Activated effector memory CD4-positive, alpha-beta T cell treated with Interleukin-2 at 50 U/mL for 16 hours (primary cell): ENCODE data around the gene AHCYL1.
"Not testable (repeated sequence)": the region's sequence is repeated elsewhere in the genome, so short reads cannot be mapped to it uniquely, and the experiment has no call there.

Source experiments
- DNase-seq: peaks from one replicate; pipeline ENCODE4 v3.0.0-alpha.2; 2020

AHCYL1 gene

DNA sequence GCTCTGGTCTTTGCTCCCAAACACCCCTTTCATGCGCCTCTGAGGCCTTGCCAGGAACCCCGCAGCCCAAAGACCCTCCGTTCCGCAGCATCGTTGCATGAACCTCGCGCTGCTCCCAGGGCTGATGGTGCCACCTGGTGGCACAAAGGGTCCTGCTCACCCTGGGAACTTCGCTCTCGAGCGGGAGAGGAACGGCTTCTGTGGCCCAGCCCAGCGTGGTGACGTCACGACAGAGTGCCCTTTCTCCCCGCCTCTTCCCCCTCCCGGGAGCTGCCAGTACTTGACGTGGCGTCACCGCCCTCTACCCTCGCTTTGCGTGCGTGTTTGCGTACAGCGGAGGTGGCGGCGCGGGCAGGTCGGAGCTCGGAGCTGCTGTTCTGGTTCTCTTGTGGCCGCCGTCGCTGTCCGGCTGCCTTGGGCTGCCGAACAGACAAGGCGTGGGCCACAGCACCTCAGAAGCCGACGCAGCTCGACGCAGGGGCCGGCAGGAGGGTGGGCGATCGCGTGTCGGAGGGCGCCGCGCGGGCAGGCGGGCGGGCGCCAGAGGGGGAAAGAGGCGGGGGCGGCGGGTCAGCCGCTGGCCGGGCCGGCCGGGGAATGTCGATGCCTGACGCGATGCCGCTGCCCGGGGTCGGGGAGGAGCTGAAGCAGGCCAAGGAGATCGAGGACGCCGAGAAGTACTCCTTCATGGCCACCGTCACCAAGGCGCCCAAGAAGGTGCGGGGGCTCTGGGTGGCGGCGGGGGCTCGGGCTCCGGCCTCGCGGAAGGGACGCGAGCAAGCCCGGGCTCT, at the start of gene AHCYL1:
TSS of gene AHCYL1 (plus strand) at position 310 of the 791 bp plus-strand sequence. CDS start at position 598, 288 bp downstream.
- peak; percentile 99 for DNase-seq

DNA sequence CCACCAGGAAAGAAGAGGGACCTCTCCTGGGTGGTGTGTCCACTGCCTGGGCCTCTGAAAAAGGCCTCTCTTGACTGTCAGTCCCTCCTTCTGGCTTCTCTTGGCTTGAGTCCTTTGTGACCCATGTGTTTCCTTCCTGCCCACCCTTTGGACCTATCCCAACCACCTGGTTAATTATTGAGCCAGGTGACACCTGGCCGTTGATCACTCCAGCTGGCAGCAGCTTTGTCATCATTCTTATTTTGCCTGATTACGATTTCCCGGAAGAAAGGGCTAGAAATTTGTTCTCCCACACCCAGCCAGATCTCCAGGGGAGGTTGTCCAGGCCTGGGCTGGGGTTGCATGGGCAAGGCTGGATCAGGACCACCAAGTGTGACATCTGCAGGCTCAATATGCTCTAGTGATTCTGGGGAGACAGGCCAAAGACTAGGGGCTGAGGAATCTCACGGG, 49.1 kb upstream of the AHCYL1 start:
- no peak for DNase-seq

DNA sequence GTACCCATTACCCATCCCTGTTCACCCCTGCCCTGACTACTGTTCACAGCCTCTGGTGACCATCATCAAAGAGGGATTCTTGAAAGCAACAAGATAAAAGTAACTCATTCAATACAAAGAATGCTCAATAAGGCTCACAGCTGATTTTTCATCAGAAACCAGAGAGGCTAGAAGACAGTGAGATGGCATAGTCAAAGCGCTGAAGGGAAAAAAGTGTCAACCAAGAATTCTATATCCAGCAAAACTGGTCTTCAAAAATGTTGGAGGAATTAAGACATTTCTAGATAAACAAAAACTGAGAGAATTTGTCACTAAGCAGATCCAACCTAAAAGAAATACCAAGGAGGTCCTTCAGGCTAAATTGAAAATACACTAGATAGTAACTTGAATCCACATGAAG, 46.8 kb upstream of the AHCYL1 start:
- DNase-seq: no peak

DNA sequence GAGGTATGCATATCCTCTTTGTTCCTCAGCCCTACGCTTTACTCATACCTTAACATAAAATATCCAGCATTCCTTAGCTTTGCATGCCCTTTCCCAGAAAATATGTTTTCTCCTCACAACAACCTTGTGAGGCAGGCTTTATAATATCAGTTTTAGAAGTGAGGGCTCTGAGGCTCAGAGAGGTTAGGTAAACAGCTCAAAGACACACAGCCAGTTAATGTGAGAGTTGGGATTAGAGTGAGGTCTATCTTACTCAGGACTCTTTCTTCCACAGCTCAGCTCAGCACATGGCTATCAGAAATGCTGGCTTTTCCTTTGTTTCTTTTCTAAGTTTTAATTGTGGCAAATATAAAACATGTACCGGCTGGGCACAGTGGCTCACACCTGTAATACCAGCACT, 46.0 kb upstream of the AHCYL1 start:
- no peak for DNase-seq

DNA sequence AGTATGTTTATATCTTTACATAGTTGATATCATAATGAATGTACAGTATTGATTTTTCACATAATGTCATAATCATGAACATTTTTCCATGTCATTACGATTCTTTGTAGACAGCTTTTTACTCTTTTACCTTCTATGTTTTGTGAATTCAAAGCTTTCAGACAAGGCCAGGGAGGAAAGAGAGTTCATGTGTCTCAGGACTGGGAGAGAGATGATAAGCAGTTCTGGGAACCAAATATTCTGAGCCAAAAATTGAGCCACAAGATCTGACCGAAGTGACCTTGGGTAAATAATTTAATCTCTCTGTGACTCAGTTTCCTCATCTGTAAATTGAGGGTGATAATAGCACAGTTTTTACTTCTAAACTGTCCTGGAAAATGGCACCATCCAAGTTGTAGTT, 42.1 kb upstream of the AHCYL1 start:
- no peak for DNase-seq

DNA sequence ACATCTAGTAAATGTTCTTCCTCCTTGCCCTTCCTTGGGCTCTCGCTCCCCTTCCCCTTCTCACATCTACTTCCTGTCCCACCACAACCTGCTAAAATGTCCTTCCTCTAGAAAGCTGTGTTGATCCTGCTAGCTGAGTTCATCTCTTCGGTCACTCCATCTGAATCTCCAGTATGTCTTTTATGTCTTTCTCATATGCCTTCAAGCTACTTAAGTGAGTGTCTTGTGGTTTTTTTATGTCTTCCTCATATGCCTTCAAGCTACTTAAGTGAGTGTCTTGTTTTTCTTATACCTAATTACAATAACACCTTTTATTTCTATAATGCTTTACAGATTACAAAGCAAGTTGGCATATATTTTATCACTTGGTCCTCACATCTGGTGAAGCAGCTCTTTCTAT, 40.0 kb upstream of the AHCYL1 start:
- no peak for DNase-seq

DNA sequence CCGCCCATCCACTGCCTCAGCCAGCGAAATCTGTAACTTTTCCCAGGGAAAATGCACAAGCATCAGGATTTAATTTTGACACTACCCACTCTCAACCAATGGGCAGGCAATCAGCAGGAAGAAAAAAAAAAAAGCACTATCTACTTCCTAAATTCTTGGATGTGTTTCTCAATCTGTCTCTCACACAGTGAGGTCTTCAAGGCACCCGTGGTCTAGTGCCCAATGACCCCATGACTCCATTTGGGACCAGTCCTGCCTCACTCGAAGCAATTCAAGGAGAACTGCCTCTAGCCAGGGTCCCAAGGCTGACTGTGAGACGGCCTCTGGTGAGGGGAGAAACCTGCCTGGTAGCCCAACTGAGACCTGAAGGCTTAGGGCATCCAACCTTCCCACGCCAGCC, 38.1 kb upstream of the AHCYL1 start:
- no peak for DNase-seq

DNA sequence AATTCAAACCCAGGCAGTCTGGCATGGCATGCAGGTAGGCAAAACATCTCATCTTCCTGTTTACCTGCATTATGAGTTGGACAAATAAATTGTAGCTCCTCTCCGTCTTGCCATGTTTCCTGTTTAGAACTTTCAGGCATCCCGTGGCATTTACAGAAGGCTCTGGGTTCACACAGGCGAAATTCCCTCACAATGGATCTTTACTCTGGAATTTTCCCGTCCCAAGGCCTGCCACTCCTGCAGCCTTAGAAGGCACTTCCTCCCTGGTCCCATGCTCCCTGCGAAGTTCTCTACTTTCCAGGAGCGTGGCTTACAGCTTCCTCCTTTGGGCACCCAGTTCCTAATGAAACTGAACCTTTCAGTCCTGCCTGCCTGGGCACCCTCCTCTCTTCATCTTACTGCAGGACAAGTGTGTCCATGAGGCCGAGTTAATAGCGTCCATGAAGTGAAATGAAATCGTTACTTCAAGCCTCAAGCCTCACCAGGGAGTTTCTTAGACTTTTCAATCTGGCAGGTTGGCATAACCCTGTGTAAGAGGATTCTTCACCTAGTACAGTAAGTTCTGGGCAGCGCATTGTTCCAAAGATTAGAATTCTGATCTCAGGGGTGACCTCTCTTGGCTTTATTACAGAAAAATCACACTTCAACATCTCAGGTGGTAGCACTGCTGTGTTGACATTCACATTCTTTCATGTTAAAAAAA, 36.8 kb upstream of the AHCYL1 start:
- DNase-seq: no peak

DNA sequence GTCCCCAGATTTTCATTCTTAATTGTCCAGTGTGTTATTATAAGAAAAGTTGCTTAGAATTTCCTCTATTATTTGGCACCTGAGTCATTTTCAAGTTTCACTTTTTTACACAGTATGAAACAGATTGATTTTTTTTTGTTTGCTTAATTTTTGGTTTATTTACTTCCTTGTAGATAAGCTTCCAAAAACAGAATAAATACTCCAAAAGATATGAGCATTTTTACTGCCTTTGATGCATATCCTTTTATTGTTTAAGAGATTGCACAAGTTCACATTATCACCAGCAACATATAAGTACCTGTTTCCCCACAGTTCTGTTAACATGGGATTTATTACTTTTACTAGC, 36.3 kb upstream of the AHCYL1 start:
- no peak for DNase-seq

DNA sequence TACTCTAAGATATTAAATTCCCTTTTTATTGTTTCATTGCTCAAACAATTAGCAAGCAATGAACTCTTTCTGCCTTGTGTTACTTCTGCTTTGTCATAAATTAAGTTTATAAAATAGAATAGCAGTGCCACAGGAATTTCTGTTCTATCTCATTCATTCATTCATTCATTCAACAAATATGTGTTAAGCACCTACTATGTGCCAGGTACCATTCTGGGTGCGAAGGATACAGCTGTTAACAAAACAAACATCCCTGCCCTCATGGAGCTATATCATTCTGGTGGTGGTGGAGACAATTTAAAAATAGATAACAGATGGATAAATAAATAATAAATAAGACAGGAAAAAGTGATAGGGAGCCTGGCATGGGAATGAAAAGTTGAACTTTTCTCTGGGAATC, 34.5 kb upstream of the AHCYL1 start:
- no peak for DNase-seq

DNA sequence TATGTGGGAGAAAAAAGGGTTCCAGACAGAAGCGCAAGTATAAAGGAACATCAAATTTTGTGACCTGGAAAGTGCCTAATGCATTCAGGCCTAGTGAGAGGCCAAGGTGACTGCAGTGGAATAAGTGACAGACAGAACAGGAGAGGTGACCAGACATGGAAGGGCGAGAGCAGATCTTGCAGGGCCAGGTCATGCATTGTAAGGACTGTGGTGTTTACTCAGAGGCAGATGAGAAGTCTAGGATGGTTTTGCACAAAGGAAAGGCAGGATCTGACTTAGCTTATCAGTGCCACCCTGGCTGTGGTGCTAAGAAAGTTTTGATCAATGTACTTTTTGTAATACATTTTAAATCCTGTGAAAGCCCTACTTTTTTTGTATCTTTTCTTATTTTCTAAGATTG, 34.1 kb upstream of the AHCYL1 start:
- DNase-seq: no peak

DNA sequence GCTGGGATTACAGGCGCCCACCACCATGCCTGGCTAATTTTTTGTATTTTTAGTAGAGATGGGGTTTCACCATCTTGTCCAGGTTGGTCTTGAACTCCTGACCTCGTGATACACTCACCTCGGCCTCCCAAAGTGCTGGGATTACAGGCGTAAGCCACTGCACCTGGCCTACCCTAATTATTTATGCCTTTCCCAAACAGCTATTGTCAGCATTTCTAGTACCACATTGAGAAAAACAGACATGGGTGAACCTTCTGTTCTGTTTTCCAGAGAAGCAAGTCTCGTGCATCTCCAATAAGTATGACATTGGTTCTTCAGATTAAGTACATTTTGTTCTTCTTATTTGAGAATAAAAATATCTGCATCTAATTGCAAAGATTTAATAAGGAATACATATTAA, 33.1 kb upstream of the AHCYL1 start:
- DNase-seq: not testable (repeated sequence)

DNA sequence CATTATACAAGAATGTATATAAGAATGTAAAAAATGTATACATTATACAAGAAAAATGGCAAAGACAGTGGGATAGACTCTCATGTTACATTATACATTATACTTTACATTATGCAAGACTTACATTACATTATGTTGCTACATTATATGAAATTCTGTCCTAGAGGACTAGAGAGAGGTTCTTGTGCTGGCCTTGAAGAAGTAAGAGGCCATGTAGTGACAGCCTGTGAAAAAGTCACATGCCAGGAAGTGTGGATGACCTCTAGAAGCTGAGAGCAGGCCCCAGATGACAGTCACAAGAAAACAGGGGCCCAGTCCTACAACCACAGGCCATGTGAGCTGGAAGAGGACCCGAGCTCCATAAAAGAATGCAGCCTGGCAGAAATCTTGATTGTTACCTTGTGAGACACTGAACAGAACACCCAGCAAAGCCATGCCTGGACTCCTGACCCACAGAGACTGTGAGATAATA, 30.5 kb upstream of the AHCYL1 start:
- no peak for DNase-seq

DNA sequence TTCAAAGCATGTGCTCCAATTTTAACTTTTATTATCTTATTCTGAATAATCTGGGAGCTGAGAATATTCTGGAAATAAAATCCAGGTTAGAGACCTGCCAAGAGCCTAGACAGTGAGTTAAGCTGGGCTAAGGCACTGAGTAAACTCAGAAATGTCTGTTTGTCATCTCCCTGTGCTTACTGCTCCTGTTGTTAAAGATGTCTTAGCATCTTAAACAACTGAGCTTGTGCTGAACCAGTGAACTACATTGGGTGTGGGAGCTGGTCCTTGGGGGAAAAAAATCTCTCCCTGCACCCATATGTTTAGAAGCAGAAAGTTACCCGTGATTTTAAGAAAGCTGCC, 25.0 kb upstream of the AHCYL1 start:
- no peak for DNase-seq

DNA sequence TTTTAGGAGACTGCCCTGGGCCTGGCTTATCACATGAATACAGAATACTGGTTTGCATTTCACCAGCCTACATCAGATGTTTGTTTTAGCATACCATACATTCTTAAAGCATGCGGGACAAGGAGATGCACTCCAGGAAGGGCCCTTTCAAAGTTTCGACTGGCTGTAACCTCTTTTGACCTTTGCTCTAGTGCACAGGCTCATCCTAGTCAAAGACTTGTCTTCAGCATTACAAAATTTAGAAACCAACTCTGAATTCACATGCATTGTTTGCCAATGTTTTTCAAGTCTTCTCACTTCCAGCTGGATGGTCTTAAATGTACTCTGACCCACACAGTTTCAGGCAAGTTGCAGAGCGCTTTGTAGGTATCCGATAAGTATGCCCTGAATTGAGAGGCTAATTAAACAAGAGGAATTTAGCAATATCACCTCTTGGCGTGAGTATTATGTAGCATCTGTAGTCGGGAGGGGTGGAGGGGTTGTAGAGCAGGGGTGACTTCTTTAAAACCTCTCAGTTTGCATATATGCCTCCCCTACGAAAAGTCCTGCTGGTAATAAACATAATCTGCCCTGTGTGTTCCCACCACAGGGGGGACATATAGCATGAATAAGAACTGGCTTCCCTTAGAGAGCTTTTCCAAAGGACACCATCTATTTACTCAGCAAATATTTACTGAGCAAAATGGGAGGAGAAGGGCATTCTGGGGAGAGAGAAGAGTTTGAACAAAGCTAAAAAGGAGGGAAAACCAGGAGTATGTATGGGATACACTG, 24.4 kb upstream of the AHCYL1 start:
- DNase-seq: no peak

DNA sequence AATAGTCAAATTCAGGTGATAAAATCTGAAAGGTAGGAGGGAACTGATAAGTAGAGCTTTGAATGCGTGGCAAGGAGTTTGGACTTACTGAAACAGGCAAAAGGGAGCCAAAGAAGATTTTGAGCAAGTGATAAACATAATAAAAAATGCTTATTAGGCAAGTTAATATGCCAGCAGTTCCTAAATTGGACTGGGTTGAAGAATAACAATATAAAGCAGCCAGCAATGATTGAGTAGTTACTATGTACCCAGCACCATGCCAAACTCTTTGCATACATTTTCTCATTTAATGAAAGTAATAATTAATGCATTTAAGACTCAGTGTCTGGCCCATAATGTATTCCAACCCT, 23.8 kb upstream of the AHCYL1 start:
- DNase-seq: no peak

DNA sequence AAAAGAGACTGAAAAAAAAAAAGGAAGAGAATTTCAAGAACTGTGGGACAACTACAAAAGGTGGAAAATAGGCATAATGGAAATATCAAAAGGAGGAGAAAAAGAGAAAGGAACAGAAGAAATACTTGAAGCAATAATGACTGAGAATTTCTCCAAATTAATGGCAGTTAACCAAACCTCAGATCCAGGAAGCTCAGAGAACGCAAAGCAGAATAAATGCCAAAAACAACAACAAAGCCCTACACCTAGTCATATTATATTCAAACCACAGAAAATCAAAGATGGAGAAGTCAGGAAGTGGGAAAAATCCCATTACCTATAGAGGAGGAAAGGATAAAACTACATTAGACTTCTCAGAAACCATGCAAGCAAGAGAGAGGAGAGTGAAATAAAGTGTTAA, 20.7 kb upstream of the AHCYL1 start:
- DNase-seq: no peak

DNA sequence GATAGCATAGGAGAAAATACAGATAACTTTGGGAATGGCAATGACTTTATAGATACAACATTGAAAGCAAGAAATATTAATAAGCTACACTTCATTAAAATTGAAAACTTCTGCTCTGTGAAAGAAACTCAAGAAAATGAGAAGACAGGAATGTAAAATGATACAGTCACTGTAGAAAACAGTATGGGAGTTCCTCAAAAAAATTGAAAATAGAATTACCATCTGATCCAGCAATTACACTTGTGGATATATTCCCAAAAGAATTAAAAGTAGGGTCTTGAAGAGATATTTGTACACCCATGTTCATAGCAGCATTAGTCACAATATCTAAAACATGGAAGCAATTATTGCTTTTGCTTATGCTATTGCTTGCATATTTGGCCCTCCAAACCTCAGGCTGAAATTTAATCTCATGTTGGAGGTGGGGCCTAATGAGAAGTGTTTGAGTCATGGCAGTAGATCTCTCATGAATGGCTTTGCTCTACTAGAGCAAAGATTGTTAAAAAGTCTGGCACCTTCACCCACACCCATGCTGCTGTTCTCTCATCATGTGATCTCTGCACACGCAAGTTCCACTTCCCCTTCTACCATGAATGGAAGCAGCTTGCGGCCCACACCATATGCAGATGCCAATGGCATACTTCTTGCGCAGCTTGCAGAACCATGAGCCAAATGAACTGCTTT, 15.3 kb upstream of the AHCYL1 start:
- DNase-seq: no peak

DNA sequence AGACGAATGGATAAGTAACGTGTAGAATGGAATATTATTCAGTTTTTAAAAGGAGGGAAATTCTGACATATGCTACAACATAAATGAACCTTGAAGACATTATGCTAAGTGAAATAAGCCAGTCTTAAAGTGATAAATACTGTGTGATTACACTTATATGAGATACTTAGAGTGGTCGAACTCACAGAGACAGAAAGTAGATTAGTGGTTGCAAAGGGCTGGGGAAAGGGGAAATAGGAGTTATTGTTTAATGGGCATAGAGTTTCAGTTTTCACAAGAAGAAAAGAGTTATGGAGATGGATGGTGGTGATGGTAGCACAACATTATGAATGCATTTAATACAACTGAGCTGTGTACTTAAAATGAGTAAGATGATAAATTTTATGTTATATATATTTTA, 14.7 kb upstream of the AHCYL1 start:
- DNase-seq: no peak

DNA sequence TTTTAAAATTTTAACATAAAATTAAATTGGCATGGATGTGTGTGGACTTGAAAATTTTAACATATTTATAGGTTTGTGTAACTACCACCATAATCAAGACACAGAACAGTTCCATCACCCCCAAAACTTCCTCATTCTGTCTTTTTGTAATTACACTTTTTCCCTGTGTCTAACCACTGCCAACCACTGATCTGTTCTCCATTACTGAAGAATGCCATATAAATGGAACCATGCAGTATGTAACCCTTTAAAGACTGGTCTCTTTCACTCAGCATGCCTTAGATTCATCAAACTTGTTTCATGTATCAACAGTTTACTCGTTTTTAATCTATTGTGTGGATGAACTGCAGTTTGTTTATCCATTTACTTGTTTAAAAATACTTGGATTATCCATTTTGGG, 13.0 kb upstream of the AHCYL1 start:
- DNase-seq: no peak

DNA sequence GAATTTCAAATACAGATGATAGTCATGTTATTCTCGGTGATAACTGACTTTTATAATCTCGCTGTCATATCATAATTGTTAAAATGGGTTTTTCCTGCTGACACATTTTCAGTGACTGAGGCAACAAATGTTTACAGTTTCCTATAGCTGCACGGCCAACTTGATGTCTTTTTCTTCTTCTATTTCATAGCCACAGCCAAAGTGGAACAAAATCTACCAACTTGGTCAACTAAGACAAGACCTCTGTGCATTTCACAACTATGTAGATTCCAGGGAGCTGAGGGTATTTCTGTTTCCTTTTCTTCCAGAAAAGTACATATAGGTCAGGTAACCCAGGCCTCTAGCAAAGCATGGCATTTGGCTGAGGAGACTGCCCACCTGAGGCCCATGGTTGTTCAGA, 10.4 kb upstream of the AHCYL1 start:
- DNase-seq: no peak

DNA sequence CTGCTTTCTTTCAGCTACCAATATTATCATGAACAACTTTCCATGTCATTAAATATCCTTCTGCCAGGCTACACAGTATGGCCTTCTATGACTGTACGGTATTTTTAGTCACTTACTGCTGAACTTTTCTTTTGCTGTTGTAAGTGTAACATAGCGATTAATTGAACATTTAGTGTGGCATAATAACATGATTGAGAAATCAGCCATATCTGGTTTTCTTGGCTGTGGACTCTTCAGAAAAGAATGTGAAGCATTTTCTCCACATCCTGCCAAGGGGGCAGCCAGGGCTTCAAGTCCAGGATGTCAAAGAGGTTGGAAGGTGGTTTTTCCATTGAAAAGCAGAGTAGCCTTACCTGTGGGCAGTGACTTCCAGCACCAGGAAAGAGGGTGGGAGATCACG, 8.8 kb upstream of the AHCYL1 start:
- no peak for DNase-seq

DNA sequence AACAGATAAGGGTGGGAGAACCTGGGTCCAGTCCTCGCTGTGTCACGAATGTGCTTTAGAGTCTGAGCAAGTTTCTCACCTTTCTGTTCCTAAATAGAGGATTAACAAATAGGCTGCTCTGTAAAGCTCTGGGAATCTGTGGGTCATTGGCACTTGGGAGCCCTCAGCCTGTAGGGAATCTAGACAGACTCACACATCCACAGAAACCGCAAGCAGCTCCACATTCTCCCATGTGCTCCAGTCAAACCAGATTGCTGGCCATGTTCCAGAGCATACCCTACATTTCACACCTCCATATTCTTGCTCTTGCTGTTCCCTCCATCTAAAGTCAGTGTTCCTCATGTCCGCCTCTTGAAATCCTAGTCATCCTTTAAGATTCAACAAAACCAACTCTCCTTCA, 7.8 kb upstream of the AHCYL1 start:
- no peak for DNase-seq
